ENCODE measurements around the gene PKNOX2.

The PKNOX2 gene

GRCh38 chr11:125223901-125224361 is 59.4 kb downstream of the PKNOX2 start:
- no peak overlapping the region for H3K4me3 ChIP-seq (ENCODE audit: low read depth, low read length)
- DNase-seq (ENCODE audit: low read depth) = no peak
- TF ChIP-seq CTCF (IDR thresholded peaks at IDR 0.05; ENCODE audit: low read depth, low read length, missing control alignments) = no peak

- no peak for DNase-seq (ENCODE audit: low read depth)
- TF ChIP-seq CTCF (IDR thresholded peaks at IDR 0.05; ENCODE audit: low read depth, low read length, missing control alignments) = no peak
- H3K4me3 ChIP-seq (ENCODE audit: low read depth, low read length) = no peak overlapping the region
Observed at GRCh38 chr11:125224391-125225021, 60.0 kb downstream of the PKNOX2 start.

- no peak for TF ChIP-seq CTCF (IDR thresholded peaks at IDR 0.05; ENCODE audit: low read depth, low read length, missing control alignments)
- H3K4me3 ChIP-seq (ENCODE audit: low read depth, low read length) = no peak overlapping the region
- DNase-seq (ENCODE audit: low read depth) = no peak
Observed at GRCh38 chr11:125225401-125225800, 60.9 kb downstream of the PKNOX2 start.

- H3K4me3 ChIP-seq (ENCODE audit: low read depth, low read length) = no peak overlapping the region
- TF ChIP-seq CTCF (IDR thresholded peaks at IDR 0.05; ENCODE audit: low read depth, low read length, missing control alignments) = no peak
- DNase-seq (ENCODE audit: low read depth) = no peak
Observed at GRCh38 chr11:125226031-125226430, 61.5 kb downstream of the PKNOX2 start.

- DNase-seq (ENCODE audit: low read depth) = no peak
Observed at GRCh38 chr11:125226706-125227105, 62.2 kb downstream of the PKNOX2 start.

GRCh38 chr11:125227151-125227550 is 62.6 kb downstream of the PKNOX2 start:
- no peak for DNase-seq (ENCODE audit: low read depth)

More at GRCh38 chr11:125226706-125227105, 62.2 kb downstream of the PKNOX2 start:
- no peak for TF ChIP-seq CTCF (IDR thresholded peaks at IDR 0.05; ENCODE audit: low read depth, low read length, missing control alignments)
- H3K4me3 ChIP-seq (ENCODE audit: low read depth, low read length) = no peak overlapping the region

More at GRCh38 chr11:125227151-125227550, 62.6 kb downstream of the PKNOX2 start:
- TF ChIP-seq CTCF (IDR thresholded peaks at IDR 0.05; ENCODE audit: low read depth, low read length, missing control alignments) = no peak
- H3K4me3 ChIP-seq (ENCODE audit: low read depth, low read length) = no peak overlapping the region
